GM18870 (cell line): ENCODE measurements around the gene TEX22.
"Not testable (repeated sequence)": the region's sequence is repeated elsewhere in the genome, so short reads cannot be mapped to it uniquely, and the experiment has no call there.

Experiments used
- ATAC-seq: cut with Tn5 transposase; IDR thresholded peaks from one replicate; pipeline ENCODE4 v1.9.1; 2021; ENCODE audit warnings: moderate library complexity; ENCODE audit not compliant: unreplicated experiment

The TEX22 gene, protein sequence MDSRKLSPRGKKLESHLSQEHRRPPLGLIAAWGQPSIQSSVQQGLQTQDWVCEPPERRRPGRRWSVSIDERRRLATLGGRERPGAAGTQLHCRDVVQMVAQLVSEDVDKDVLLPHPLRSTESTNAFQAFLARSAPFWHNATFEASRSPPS

DNA sequence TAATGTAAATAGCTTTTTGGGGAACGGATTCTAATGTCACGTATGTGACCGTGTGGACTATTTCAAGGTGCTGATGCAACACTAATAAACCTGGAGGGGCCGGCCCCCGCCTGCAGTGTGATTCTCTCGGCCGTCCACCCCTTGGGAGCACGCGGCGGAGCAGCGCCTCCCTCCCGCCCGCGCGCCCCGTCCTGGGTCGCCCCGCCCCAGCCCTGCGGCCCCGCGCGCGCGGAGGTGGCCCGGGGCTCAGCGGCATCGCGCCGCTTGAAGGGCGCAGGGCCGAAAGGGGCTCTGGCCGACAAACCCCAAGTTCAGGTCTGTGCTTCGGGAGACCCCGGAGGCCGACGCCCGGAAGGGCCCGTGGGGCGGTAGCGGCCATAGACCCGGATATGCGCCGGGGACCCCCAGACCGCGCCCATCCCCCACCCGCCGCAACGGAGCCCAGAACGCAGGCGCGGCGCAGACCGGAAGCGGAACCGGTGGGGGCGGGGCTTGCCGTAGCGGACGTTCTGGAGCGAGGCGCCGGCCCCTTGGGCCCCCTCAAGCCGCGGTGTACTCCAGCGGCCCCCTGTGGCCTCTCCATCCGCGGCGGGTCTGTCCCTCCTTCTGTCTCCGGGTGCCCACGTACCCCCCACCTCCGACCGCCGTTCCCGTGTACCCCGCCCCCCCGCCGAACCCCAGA is at the start of gene TEX22:
TEX22 (plus strand) TSS at position 495 of the 682 bp plus-strand sequence. CDS start 803 bp downstream, outside the sequence.
- no peak for ATAC-seq

DNA sequence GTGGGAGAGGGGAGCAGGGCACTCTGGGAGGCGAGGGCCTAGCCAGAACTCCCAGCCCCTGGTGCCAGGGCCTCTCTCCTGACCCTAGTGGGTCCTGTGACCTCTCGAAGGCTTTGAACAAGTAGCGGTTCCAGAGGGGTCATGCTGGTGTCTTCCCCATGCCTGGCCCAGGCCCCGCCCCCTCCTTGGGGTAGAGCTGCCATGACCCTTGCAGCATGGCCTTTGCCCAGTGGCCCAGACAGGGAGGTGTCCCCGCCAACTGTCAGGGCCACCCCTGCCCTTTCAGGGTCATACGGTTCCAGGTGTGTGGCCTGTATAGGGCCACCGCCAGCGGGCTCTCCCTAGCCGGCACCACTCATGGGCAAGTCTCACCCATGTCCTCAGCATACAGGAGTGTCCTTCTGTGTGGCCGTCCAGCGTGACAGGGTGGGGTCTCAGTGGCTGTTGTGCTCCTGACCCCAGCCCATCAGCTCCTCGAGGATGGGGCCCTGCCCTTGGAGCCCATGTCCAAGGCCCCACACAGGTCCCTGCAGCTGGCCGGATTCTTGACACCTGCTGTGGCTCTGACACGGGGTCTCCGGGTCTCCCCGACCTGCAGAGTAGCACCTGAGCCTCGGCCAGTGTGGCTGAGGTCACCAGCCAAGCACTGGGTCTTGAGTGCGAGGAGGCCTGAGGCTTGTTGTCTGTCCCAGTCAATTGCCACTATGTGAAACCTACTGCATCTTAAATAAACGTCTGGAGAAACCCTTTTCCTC is 49.2 kb upstream of the TEX22 start:
- no peak for ATAC-seq

- no peak for ATAC-seq
Measured at GRCh38 chr14:105349992-105350391, 48.3 kb upstream of the TEX22 start.

GRCh38 chr14:105350450-105351244 is 47.7 kb upstream of the TEX22 start:
- ATAC-seq = no peak

DNA sequence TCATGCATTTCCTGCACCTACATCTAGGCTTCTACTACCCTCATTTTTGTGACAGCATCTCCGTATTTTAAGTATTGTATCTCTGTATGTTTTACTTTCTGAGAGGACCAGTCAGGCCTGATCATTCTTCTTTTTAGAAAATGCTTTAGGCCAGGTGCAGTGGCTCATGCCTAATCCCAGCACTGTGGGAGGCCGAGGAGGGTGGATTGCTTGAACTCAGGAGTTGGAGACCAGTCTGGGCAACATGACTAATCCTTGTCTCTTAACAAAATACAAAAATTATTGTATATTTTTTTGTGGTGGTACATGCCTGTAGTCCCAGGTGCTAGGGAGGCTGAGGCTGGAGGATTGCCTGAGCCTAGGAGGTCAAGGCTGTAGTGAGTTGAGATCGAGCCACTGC is 46.9 kb upstream of the TEX22 start:
- ATAC-seq = no peak

DNA sequence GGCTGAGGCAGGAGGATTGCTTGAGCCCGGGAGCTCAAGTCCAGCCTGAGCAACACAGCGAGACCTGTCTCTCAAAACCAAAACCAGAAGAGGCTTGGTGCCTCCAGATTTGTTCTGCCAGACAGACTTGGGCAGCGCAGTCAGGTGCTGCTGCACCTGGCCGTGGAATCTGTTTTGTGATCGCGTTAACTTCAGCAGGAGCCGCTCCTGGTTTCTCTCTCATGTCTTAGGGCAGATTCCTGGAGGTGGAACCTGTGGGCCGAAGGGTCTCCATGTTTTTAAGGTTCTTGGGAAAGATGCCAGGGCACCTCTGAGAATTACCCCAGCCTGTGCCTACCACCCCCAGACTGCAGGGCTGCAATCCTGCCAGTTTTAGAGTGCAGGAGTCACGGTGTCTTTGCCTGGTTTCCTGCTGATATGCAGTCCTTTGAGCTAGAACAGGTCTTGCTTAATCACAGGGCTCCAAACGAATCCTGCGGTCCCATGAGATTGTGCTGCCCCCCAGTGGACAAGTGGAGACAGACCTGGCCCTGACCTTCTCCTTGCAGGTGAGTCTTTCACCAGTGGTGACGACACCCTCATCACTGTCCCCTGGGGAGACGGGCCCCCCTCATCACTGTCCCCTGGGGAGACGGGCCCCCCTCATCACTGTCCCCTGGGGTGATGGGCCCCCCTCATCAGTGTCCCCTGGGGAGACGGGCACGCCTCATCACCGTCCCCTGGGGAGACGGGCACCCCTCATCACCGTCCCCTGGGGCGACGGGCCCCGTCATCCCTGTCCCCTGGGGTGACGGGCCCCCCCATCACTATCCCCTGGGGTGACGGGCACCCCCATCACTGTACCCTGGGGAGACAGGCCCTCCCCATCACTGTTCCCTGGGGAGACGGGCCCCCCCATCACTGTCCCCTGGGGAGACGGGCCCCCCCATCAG is 46.2 kb upstream of the TEX22 start:
- no peak for ATAC-seq

DNA sequence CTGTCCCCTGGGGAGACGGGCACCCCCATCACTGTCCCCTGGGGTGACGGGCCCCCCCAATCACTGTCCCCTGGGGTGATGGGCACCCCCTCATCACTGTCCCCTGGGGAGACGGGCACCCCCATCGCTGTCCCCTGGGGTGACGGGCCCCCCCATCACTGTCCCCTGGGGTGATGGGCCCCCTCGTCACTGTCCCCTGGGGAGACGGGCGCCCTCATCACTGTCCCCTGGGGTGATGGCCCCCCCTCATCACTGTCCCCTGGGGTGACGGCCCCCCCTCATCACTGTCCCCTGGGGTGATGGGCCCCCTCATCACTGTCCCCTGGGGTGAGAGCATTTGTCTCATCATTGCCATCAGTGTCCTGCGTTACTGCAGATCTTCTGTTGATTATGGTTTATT is 45.2 kb upstream of the TEX22 start:
- no peak for ATAC-seq

- ATAC-seq = no peak
Measured at GRCh38 chr14:105354541-105354940, 43.8 kb upstream of the TEX22 start.

- no peak for ATAC-seq
Measured at GRCh38 chr14:105355049-105355575, 43.2 kb upstream of the TEX22 start.

GRCh38 chr14:105355850-105356604 is 42.3 kb upstream of the TEX22 start:
- ATAC-seq = no peak

DNA sequence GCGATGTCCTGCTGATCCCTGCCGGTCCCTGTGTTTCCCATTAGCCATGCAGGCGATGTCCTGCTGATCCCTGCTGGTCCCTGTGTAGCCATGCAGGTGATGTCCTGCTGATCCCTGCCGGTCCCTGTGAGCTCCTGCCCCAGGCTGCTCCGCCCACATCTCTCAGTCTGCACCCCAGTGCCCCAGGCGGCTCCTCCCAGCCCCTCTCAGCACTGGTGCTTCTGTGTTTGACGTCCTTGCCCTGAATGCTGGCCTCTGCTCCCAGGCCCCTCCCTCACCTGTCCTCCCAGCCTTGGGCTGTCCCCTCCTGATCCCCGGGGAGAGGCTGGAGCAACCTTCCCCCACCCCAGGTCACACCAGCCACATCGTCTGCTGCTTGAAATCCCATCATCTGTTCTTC is 41.4 kb upstream of the TEX22 start:
- ATAC-seq = no peak

DNA sequence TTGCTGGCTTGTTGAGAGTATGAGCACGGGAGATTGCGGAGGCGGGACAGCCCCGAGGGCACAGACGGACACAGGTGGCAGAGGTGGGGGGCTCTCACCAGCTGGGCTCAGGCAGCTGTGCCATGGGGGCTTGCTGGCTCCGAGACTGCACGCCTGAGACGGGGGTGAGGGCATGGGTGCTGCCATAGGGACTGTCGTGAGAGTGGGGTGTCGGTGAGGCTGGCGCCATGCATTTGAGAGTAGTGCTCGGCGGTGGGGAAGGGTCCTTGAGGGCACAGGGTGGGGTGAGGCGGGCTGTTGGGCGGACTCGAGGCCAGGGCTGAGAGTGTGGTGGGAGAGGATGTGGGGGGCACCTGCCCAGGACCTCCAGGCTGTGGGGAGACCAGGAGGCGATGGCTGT is 40.7 kb upstream of the TEX22 start:
- ATAC-seq = no peak

- ATAC-seq = no peak
Measured at GRCh38 chr14:105358140-105358846, 40.0 kb upstream of the TEX22 start.

DNA sequence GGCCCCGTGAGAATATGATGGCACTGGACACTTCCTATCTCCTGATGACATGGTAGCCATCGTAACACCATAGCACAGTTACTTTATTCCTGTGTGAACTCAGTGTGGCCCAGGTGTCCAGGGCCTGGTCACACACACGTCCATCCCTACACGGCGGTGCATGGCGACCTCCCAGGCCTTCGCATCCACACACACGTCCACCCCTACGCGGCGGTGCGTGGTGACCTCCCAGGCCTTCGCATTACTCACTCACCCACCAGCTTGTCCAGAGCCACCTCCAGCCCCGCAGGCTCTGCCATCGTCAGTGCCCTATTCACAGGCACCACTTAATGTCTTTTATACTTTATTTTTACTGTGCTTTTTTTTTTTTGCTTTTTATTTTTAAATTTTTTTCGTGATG is 39.4 kb upstream of the TEX22 start:
- no peak for ATAC-seq

- not testable (repeated sequence) for ATAC-seq
Measured at GRCh38 chr14:105361412-105361811, 36.9 kb upstream of the TEX22 start.

DNA sequence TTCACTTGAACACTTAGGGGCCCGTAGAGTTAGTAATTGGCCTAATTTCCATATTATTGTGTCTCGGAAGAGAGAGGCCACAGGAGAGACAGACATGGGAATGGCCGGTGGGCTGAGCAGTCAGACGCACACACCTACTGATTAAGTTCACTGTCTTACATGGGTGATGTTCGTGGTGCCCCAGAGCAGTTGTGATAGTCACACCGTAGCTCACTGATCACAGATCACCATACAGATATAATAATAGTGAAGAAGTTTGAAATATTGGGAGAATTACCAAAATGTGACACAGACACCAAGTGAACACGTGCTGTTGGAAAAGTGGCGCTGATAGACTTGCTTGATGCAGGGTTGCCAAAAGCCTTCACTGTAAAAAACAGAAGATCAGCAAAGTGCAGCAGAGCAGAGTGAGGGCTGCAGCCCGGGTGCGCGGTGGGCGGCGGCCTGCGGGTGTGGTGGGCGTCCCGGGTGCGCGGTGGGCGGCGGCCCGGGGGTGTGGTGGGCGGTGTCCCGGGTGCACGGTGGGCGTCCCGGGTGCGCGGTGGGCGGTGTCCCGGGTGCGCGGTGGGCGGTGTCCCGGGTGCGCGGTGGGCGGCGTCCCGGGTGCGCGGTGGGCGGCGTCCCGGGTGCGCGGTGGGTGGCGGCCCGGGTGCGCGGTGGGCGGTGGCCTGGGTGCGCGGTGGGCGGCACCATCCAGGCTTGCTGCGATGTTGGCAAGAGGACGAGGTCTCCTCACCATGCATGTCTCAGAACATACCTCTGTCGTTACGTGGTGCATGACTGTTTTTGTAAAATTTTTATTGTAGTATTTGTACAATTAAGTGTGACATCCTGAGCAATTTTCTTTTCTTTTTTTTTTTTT is 34.3 kb upstream of the TEX22 start:
- ATAC-seq = no peak

- ATAC-seq = no peak
Measured at GRCh38 chr14:105365101-105365500, 33.2 kb upstream of the TEX22 start.

GRCh38 chr14:105365681-105366080 is 32.7 kb upstream of the TEX22 start:
- ATAC-seq = no peak
